Gastrocnemius medialis (tissue), 4 donors: ENCODE measurements around the gene ZNF652.

ENCODE experiments used
- POLR2A ChIP-seq, 2 donors: fragments of 450-650 bp; IDR thresholded peaks; one replicate each; pipeline ENCODE4 v1.6.1; 2017; ENCODE audit warnings: antibody characterized with exemption in 2 of 2, mild to moderate bottlenecking in 2 of 2, moderate library complexity in 2 of 2
- TF ChIP-seq, protein P1 (sequence below), 5 experiments: fragments of 450-650 bp in 3 of 5; fragments of 200-600 bp in 2 of 5; sonication (generic) in 2 of 5; IDR thresholded peaks in 4 of 5; conservative IDR thresholded peaks in 1 of 5; 1 replicate in 4 of 5; 2 replicates in 1 of 5; pipeline ENCODE4 v1.5.1; 2016 to 2019; ENCODE audit warnings: antibody characterized with exemption in 5 of 5, mild to moderate bottlenecking in 3 of 5, moderate library complexity in 3 of 5

- no peak for TF ChIP-seq POLR2A (IDR thresholded peaks at IDR 0.05)
- TF ChIP-seq, protein P1, sequence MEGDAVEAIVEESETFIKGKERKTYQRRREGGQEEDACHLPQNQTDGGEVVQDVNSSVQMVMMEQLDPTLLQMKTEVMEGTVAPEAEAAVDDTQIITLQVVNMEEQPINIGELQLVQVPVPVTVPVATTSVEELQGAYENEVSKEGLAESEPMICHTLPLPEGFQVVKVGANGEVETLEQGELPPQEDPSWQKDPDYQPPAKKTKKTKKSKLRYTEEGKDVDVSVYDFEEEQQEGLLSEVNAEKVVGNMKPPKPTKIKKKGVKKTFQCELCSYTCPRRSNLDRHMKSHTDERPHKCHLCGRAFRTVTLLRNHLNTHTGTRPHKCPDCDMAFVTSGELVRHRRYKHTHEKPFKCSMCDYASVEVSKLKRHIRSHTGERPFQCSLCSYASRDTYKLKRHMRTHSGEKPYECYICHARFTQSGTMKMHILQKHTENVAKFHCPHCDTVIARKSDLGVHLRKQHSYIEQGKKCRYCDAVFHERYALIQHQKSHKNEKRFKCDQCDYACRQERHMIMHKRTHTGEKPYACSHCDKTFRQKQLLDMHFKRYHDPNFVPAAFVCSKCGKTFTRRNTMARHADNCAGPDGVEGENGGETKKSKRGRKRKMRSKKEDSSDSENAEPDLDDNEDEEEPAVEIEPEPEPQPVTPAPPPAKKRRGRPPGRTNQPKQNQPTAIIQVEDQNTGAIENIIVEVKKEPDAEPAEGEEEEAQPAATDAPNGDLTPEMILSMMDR (IDR thresholded peaks at IDR 0.05 in 4 of 5, conservative IDR thresholded peaks at IDR 0.05 in 1 of 5) = no peak
Measured at GRCh38 chr17:49403514-49404289, 41.7 kb upstream of the ZNF652 start.
